Measurements from ENCODE around the gene PRSS57. TPM values are rescaled to one million over a fixed set of nuclear protein-coding genes. Genes with fewer than 3 reads are reported as not detected.
A peak's percentile ranks its signal among the peaks of the same experiment; 100 is the strongest.

Gene PRSS57
- total and polyA plus RNA-seq, 12 donors: 0.06 TPM; not detected in 11

DNA sequence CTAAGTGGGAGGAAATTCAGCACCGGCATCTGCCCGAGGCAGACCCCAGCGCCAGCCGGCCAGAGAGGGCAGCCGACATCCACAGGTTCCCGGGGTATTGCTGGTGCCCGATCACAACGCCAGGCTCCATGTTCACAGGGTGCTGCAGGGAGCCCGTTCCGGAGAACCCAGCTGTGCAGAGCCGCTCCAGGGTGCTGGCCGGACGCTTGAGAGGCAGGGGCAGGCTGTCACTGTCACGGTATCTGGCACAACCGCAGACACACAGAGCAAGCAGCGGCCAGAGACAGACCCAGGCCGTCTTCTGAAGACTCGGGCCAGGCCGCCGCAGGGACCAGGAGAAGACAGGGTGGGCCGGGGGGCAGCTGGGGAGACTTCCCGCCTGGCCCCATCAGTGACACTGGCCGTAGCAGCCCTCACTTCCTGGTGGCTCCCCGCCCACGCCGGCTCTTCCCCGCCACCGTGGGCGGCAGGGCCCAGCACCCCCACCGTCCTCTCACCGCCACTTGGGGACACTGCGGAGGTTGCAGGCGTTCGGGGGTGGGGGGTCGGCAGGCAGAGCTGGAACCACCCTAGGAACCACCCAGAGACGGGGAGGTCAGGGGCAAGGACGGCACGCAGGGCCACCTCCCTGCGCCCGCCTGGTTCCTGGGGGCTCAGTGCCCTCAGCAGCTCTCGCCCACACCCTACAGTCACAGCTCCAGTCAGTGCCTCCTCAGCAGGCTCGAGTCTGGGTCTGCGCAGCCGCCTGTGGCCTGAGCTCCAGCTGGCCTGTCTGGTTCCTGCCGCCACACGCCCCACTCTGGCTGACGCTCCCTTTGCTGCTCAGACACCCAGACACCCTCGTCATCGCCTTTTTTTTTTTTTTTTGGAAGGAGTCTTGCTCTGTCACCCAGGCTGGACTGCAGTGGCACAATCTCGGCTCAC, 36.1 kb downstream of the PRSS57 start:
- peak overlapping the region in 9 of 10 donors; percentile 55 to 97 (median 87) for H3K27ac ChIP-seq
- DNase-seq (peak in 1 of 2 donors; percentile 66), ATAC-seq (peak in 7 of 8 donors; percentile 13 to 65 (median 45))
- WGBS, 2 donors: 62 to 63% methylated on average over 48 to 50 of the region's 50 CpGs
- no peaks in the 10 kb centered on the region for H3K9me3 ChIP-seq
- peak overlapping the region in 8 of 10 donors; percentile 8 to 99 (median 24) for H3K4me3 ChIP-seq
- intact Hi-C loops (cut with DNase I): loop anchor here in 1 of 10 donors (5.0 kb wide), 1 partner anchor 72 kb away; the partner anchor contains the start of gene HCN2
- H3K4me1 ChIP-seq: peaks cover 41 to 74% (median 66%) of the 10 kb centered on the region in 9 donors
- no peaks in the 10 kb centered on the region for H3K27me3 ChIP-seq
- peaks cover 0 to 34% (median 0%) of the 10 kb centered on the region in 9 donors for H3K36me3 ChIP-seq
- TF ChIP-seq, protein P1, sequence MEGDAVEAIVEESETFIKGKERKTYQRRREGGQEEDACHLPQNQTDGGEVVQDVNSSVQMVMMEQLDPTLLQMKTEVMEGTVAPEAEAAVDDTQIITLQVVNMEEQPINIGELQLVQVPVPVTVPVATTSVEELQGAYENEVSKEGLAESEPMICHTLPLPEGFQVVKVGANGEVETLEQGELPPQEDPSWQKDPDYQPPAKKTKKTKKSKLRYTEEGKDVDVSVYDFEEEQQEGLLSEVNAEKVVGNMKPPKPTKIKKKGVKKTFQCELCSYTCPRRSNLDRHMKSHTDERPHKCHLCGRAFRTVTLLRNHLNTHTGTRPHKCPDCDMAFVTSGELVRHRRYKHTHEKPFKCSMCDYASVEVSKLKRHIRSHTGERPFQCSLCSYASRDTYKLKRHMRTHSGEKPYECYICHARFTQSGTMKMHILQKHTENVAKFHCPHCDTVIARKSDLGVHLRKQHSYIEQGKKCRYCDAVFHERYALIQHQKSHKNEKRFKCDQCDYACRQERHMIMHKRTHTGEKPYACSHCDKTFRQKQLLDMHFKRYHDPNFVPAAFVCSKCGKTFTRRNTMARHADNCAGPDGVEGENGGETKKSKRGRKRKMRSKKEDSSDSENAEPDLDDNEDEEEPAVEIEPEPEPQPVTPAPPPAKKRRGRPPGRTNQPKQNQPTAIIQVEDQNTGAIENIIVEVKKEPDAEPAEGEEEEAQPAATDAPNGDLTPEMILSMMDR (IDR thresholded peaks at IDR 0.05): no peak

GRCh38 chr19:658059-658839, 37.0 kb downstream of the PRSS57 start:
- DNase-seq (peak in 1 of 2 donors; percentile 13), ATAC-seq (no peak)
- Histone ChIP-seq H3K27me3 (no peaks in the 10 kb centered on the region), H3K27ac (peak overlapping the region in 8 of 10 donors; percentile 66 to 97 (median 89)), H3K36me3 (peaks cover 0 to 43% (median 0%) of the 10 kb centered on the region in 9 donors), H3K4me3 (peak overlapping the region in 4 of 10 donors; percentile 13 to 33 (median 30)), H3K9me3 (no peaks in the 10 kb centered on the region), H3K4me1 (peaks cover 38 to 64% (median 57%) of the 10 kb centered on the region in 9 donors)
- 82 to 86% methylated on average over 33 of the region's 33 CpGs for WGBS, 2 donors
- intact Hi-C loops (cut with DNase I): loop anchor here in 1 of 10 donors (5.0 kb wide), 1 partner anchor 71 kb away; the partner anchor contains the start of gene HCN2
- TF ChIP-seq, protein P1 (IDR thresholded peaks at IDR 0.05): no peak

DNA sequence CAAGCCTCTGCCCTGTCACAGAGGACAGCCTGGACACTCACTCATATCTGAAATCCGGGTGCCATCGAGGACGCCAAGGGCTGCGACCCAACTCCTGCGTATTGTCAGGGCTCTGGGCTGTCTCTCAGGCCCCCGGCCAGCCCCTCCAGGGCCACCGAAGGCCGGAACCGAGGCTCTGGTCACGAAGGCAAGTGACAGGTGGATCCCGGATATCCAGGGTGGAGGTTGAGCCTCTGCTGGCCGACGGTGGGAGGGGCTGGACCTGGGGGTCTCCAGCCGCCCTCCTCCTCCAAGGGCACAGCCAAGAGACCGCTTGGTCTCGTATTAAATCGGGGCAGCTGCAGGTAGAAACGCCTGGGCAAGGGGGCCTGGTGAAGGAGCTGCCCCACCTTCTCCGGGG, 37.6 kb downstream of the PRSS57 start:
- H3K36me3 ChIP-seq: peaks cover 0 to 49% (median 2%) of the 10 kb centered on the region in 9 donors
- TF ChIP-seq, protein P1 (IDR thresholded peaks at IDR 0.05): no peak
- DNase-seq (peak in 1 of 2 donors; percentile 11), ATAC-seq (no peak)
- H3K4me3 ChIP-seq: no peak overlapping the region
- peak overlapping the region in 1 of 10 donors; percentile 97 for H3K27ac ChIP-seq
- H3K9me3 ChIP-seq: no peaks in the 10 kb centered on the region
- H3K27me3 ChIP-seq: no peaks in the 10 kb centered on the region
- 81 to 90% methylated on average over 19 of the region's 19 CpGs for WGBS, 2 donors
- intact Hi-C loops (cut with DNase I): loop anchor here in 1 of 10 donors (5.0 kb wide), 1 partner anchor 70 kb away; the partner anchor contains the start of gene HCN2
- peaks cover 38 to 64% (median 57%) of the 10 kb centered on the region in 9 donors for H3K4me1 ChIP-seq
